ENCODE data around the gene AGPAT2. TPM values are rescaled to one million over a fixed set of nuclear protein-coding genes. Genes with fewer than 3 reads are reported as not detected.

The AGPAT2 gene
- total RNA-seq, 2 donors from 2014 or later: 33.4 to 39.8 TPM

- H3K4me1 Mint-ChIP-seq: peaks cover 5% of the 10 kb centered on the region
- WGBS, 2 experiments (ENCODE audit: insufficient coverage in 1 of 2, insufficient read length in 1 of 2): 91 to 99% methylated on average over 10 to 15 of the region's 15 CpGs
- H3K27me3 ChIP-seq (ENCODE audit: control insufficient read depth, insufficient read depth, low read length, poor library complexity, severe bottlenecking): peaks cover 10% of the 10 kb centered on the region
- H3K9me3 ChIP-seq (ENCODE audit: control insufficient read depth, low read length): no peaks in the 10 kb centered on the region
- peaks cover 3% of the 10 kb centered on the region for H3K4me1 ChIP-seq (ENCODE audit: control insufficient read depth, insufficient read depth, low read length)
- no peak for DNase-seq
- no peaks in the 10 kb centered on the region for H3K9me3 Mint-ChIP-seq
- TF ChIP-seq CTCF (conservative IDR thresholded peaks at IDR 0.05): no peak
- no peak overlapping the region for H3K27ac ChIP-seq (ENCODE audit: low read depth, low read length)
- peaks cover 12% of the 10 kb centered on the region for H3K27me3 Mint-ChIP-seq (ENCODE audit: insufficient read depth)
- no peak overlapping the region for H3K4me3 ChIP-seq (ENCODE audit: low read length)
- H3K36me3 ChIP-seq (ENCODE audit: control insufficient read depth, insufficient read depth, low read length): no peaks in the 10 kb centered on the region
- no peaks in the 10 kb centered on the region for H3K36me3 Mint-ChIP-seq (ENCODE audit: low read depth)
- H3K4me3 Mint-ChIP-seq: no peak overlapping the region
- no peak overlapping the region for H3K27ac Mint-ChIP-seq
- H3K9ac ChIP-seq (ENCODE audit: extremely low read depth, low read length, poor library complexity, severe bottlenecking): no peak overlapping the region
These were observed 3.6 kb upstream of the AGPAT2 start for GRCh38 chr9:136690806-136691261.

GRCh38 chr9:136690104-136690805 is 3.0 kb upstream of the AGPAT2 start:
- Mint-ChIP-seq H3K9me3 (no peaks in the 10 kb centered on the region), H3K36me3 (ENCODE audit: low read depth) (no peaks in the 10 kb centered on the region), H3K27me3 (ENCODE audit: insufficient read depth) (peaks cover 12% of the 10 kb centered on the region), H3K4me1 (peaks cover 5% of the 10 kb centered on the region), H3K4me3 (no peak overlapping the region), H3K27ac (no peak overlapping the region)
- TF ChIP-seq CTCF (conservative IDR thresholded peaks at IDR 0.05): no peak
- Histone ChIP-seq H3K36me3 (ENCODE audit: control insufficient read depth, insufficient read depth, low read length) (no peaks in the 10 kb centered on the region), H3K27me3 (ENCODE audit: control insufficient read depth, insufficient read depth, low read length, poor library complexity, severe bottlenecking) (peaks cover 10% of the 10 kb centered on the region), H3K4me3 (ENCODE audit: low read length) (no peak overlapping the region), H3K9ac (ENCODE audit: extremely low read depth, low read length, poor library complexity, severe bottlenecking) (no peak overlapping the region), H3K4me1 (ENCODE audit: control insufficient read depth, insufficient read depth, low read length) (peaks cover 4% of the 10 kb centered on the region), H3K27ac (ENCODE audit: low read depth, low read length) (no peak overlapping the region), H3K9me3 (ENCODE audit: control insufficient read depth, low read length) (no peaks in the 10 kb centered on the region)
- 93 to 96% methylated on average over 12 to 25 of the region's 25 CpGs for WGBS, 2 experiments (ENCODE audit: insufficient coverage in 1 of 2, insufficient read length in 1 of 2)
- DNase-seq: no peak

- Mint-ChIP-seq H3K4me1 (peaks cover 5% of the 10 kb centered on the region), H3K9me3 (no peaks in the 10 kb centered on the region), H3K27me3 (ENCODE audit: insufficient read depth) (peaks cover 12% of the 10 kb centered on the region), H3K27ac (no peak overlapping the region), H3K4me3 (no peak overlapping the region), H3K36me3 (ENCODE audit: low read depth) (no peaks in the 10 kb centered on the region)
- 87 to 92% methylated on average over 4 to 7 of the region's 7 CpGs for WGBS, 2 experiments (ENCODE audit: insufficient coverage in 1 of 2, insufficient read length in 1 of 2)
- Histone ChIP-seq H3K27ac (ENCODE audit: low read depth, low read length) (no peak overlapping the region), H3K4me3 (ENCODE audit: low read length) (no peak overlapping the region), H3K4me1 (ENCODE audit: control insufficient read depth, insufficient read depth, low read length) (peaks cover 4% of the 10 kb centered on the region), H3K9ac (ENCODE audit: extremely low read depth, low read length, poor library complexity, severe bottlenecking) (no peak overlapping the region), H3K36me3 (ENCODE audit: control insufficient read depth, insufficient read depth, low read length) (no peaks in the 10 kb centered on the region), H3K27me3 (ENCODE audit: control insufficient read depth, insufficient read depth, low read length, poor library complexity, severe bottlenecking) (peaks cover 10% of the 10 kb centered on the region), H3K9me3 (ENCODE audit: control insufficient read depth, low read length) (no peaks in the 10 kb centered on the region)
- no peak for DNase-seq
- TF ChIP-seq CTCF (conservative IDR thresholded peaks at IDR 0.05): no peak
These were observed 1.8 kb upstream of the AGPAT2 start for GRCh38 chr9:136689108-136689460.

All from endodermal cell (in vitro differentiated cells).